ENCODE results near the gene RELCH. TPM values are rescaled to one million over a fixed set of nuclear protein-coding genes. Genes with fewer than 3 reads are reported as not detected.
A peak's percentile ranks its signal among the peaks of the same experiment; 100 is the strongest.

The RELCH gene
- total RNA-seq, 1 donor from 2014 or later: 26.6 TPM

GRCh38 chr18:62324181-62324828 lies 137.2 kb downstream of the RELCH start:
- Histone ChIP-seq H3K9ac (ENCODE audit: low read length) (no peak overlapping the region), H3K79me2 (ENCODE audit: insufficient read depth, low read length) (no peaks in the 10 kb centered on the region), H3K4me2 (ENCODE audit: low read length) (peak overlapping the region; percentile 29)

GRCh38 chr18:62324917-62325805 lies 138.1 kb downstream of the RELCH start, which contains the start of gene TNFRSF11A:
TNFRSF11A (plus strand) TSS chr18:62325310; CDS start chr18:62325353, 43 bp downstream.
- Histone ChIP-seq H3K4me1 (ENCODE audit: insufficient read depth, low read length) (peaks cover 23% of the 10 kb centered on the region), H2AFZ (ENCODE audit: low read depth, low read length) (peak within 1 kb of the TSS; percentile 39), H3K4me3 (ENCODE audit: insufficient read depth, low read depth, low read length) (peak within 1 kb of the TSS; percentile 30), H4K20me1 (ENCODE audit: insufficient read depth, low read length) (no peaks in the 10 kb centered on the region), H3K9ac (ENCODE audit: low read length) (no peak within 1 kb of the TSS), H3K4me2 (ENCODE audit: low read length) (peak within 1 kb of the TSS; percentile 79), H3K27ac (ENCODE audit: low read depth, low read length) (no peak within 1 kb of the TSS), H3K9me3 (ENCODE audit: insufficient read depth, low read depth, low read length) (no peaks in the 10 kb centered on the region), H3K79me2 (ENCODE audit: insufficient read depth, low read length) (no peaks in the 10 kb centered on the region), H3K27me3 (ENCODE audit: insufficient read depth, low read length) (peaks cover 54% of the 10 kb centered on the region), H3K36me3 (ENCODE audit: insufficient read depth, low read length) (no peaks in the 10 kb centered on the region)
- Mint-ChIP-seq H3K4me1 (ENCODE audit: low read depth, unreplicated experiment) (peaks cover 14% of the 10 kb centered on the region), H3K27me3 (ENCODE audit: low read depth, unreplicated experiment) (peaks cover 35% of the 10 kb centered on the region), H3K36me3 (ENCODE audit: low read depth, unreplicated experiment) (peaks cover 1% of the 10 kb centered on the region), H3K4me3 (ENCODE audit: unreplicated experiment) (peak within 1 kb of the TSS; percentile 88), H3K9me3 (ENCODE audit: unreplicated experiment) (peaks cover 4% of the 10 kb centered on the region), H3K27ac (ENCODE audit: unreplicated experiment) (peak within 1 kb of the TSS; percentile 10)
- FAIRE-seq (no peak), DNase-seq (ENCODE audit: low read depth) (no peak)
- TF ChIP-seq CTCF (IDR thresholded peaks at IDR 0.05; ENCODE audit: insufficient read depth, low read depth, low read length): no peak
- peak; percentile 20 for TF ChIP-seq EZH2 (IDR thresholded peaks at IDR 0.05; ENCODE audit: insufficient read depth, low read length)

More at GRCh38 chr18:62324181-62324828, 137.2 kb downstream of the RELCH start:
- no peaks in the 10 kb centered on the region for H4K20me1 ChIP-seq (ENCODE audit: insufficient read depth, low read length)
- H3K9me3 Mint-ChIP-seq (ENCODE audit: unreplicated experiment): peaks cover 4% of the 10 kb centered on the region
- peaks cover 54% of the 10 kb centered on the region for H3K27me3 ChIP-seq (ENCODE audit: insufficient read depth, low read length)
- H3K27ac ChIP-seq (ENCODE audit: low read depth, low read length): no peak overlapping the region
- H3K9me3 ChIP-seq (ENCODE audit: insufficient read depth, low read depth, low read length): no peaks in the 10 kb centered on the region
- TF ChIP-seq CTCF (IDR thresholded peaks at IDR 0.05; ENCODE audit: insufficient read depth, low read depth, low read length) (no peak), EZH2 (IDR thresholded peaks at IDR 0.05; ENCODE audit: insufficient read depth, low read length) (peak; percentile 26)
- H3K27me3 Mint-ChIP-seq (ENCODE audit: low read depth, unreplicated experiment): peaks cover 35% of the 10 kb centered on the region
- DNase-seq (ENCODE audit: low read depth) (no peak), FAIRE-seq (no peak)
- no peak overlapping the region for H2AFZ ChIP-seq (ENCODE audit: low read depth, low read length)
- H3K4me1 Mint-ChIP-seq (ENCODE audit: low read depth, unreplicated experiment): peaks cover 5% of the 10 kb centered on the region
- H3K4me3 ChIP-seq (ENCODE audit: insufficient read depth, low read depth, low read length): no peak overlapping the region
- no peaks in the 10 kb centered on the region for H3K36me3 ChIP-seq (ENCODE audit: insufficient read depth, low read length)
- H3K4me1 ChIP-seq (ENCODE audit: insufficient read depth, low read length): peaks cover 15% of the 10 kb centered on the region
- peak overlapping the region; percentile 83 for H3K4me3 Mint-ChIP-seq (ENCODE audit: unreplicated experiment)
- peaks cover 1% of the 10 kb centered on the region for H3K36me3 Mint-ChIP-seq (ENCODE audit: low read depth, unreplicated experiment)
- peak overlapping the region; percentile 3 for H3K27ac Mint-ChIP-seq (ENCODE audit: unreplicated experiment)

Data from astrocyte (in vitro differentiated cells and primary cell).